GM11168 (cell line): ENCODE data around the gene STK39.
"Not testable (repeated sequence)": the region's sequence is repeated elsewhere in the genome, so short reads cannot be mapped to it uniquely, and the experiment has no call there.

Source experiments
- in situ Hi-C: fragments of 300-500 bp; cut with MboI; formaldehyde crosslinking; loops from one replicate; pipeline ENCODE4 v1.12.0; 2022; ENCODE audit warnings: low sequenced_read_pairs; ENCODE audit not compliant: unreplicated experiment

STK39 gene

DNA sequence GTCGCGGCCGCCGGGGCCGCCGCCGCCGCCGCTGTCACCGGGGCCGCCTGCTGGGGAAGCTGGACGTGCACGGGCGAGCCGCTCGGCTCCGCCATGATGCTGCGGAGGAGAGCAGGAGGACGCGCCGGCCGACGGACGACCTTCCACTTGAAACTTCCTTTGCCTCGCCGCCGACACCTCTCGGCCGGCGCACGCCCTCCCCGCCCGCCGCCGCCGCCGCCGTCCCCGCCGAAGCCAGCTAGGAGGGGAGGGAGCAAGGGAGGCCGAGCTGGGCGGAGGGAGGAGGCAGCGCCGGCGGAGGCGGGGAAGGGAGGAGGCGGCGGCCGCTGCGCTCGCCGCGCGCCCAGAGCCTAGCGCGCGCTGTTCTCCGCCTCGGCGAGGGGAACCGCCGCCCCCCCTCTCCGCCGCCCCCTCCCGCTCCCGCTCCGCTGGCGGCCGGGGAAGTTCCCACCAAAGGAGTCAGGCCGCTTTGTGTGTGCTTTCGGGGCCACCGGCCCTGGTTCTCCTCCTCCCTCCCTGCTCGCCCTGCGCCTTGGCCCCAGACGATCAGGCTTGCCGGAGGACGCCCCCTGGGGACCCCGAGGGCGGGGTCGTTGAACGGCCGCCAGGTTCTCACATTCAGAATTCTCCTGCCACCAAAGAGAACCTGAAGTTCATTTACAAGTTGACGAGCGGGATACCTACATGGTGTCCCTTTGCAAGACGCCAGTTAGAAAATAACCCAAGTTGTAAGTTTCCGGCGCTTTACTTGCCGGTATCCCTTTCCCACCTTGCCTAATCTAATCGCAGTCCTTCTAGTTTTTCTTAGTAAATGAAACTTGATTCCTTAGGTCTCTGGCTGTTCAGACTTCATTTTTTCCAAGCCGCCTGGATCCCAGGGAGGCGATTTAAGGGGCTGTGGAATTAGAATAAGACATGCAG is at the start of gene STK39:
Gene STK39, minus strand, starts transcription at position 255 of the 921 bp plus-strand sequence. Its CDS starts 160 bp downstream, at position 95.
- in situ Hi-C loops, result no loop called here

DNA sequence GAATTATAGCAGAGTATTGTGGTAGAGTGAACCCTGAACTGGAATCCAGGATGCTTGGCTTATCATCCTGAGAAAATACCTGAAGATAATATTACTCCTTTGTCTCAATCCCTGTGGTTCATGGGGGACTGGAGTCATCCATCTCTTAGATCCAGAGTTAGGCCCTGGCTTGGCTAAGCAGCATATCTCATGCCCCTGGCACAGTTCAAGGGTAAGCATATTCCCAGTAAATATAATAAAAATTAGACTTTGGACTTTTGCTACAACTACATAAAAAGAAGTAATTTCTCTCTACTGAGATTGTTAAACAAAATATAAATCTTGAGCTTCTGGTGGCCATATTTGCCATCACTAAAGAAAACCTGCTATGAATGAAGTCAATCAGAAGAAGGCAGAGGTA is 47.7 kb upstream of the STK39 start:
- in situ Hi-C loops, result no loop called here

DNA sequence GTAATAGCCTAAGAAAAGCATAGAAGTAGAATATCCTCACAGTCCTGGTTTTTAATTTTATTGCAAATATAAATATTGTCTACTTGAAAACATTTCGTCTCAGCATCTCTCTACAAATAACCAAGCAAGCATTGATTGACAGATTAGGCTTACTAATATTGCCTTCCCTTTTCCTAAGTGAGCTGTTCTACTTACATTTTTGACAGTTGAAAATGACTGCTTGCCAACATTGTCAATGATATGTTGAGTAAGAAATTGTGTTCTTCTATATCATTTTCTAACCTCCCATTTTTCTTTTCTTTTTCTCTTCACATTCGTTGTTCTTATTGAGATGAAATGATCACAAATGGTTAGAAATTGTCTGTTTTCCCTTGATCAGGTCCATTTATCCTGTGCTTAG is 47.0 kb upstream of the STK39 start:
- in situ Hi-C loops, result no loop called here

DNA sequence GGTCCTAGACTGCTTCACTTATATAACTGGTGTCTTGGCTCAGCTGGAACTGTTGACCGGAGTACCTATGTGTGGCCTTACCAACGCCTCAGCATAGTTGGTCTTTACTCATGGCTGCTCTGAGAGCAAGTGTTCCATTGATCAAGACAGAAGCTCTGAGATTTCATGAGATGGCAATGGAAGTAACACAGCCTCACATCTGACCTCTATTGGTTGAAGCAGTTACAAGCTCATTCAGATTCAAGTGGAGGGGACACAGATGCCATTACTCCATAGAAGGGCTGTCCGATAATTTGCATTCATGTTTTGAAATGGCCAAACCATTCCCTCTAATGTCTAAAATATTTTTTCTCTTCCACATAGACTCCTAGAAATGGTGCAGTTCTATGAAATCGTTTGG is 46.4 kb upstream of the STK39 start:
- in situ Hi-C loops, result no loop called here

- in situ Hi-C loops, result no loop called here
These were observed 43.0 kb upstream of the STK39 start for GRCh38 chr2:168290391-168290790.

- in situ Hi-C loops, result no loop called here
These were observed 42.5 kb upstream of the STK39 start for GRCh38 chr2:168289880-168290279.

DNA sequence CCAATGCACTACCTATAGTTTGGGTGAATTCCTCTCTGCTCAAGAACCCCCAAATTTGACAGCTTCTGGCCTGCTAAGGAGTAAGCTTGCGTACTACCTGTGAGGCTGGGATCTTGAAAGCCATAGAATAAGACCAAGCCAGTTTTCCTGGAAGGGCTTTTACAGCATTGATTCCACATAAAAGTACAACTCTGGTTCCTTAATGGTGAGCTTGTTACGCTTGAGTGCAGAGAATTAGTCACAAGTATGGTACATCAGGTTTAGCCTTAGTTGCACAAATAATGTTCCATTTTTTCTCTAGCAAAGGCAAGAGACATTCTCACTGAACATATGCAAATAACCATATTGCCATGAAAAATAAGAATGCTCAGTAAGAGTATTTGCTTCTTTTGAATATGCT is 39.1 kb upstream of the STK39 start:
- in situ Hi-C loops, result no loop called here

GRCh38 chr2:168278424-168278888 is 31.1 kb upstream of the STK39 start:
- in situ Hi-C loops, result no loop called here

DNA sequence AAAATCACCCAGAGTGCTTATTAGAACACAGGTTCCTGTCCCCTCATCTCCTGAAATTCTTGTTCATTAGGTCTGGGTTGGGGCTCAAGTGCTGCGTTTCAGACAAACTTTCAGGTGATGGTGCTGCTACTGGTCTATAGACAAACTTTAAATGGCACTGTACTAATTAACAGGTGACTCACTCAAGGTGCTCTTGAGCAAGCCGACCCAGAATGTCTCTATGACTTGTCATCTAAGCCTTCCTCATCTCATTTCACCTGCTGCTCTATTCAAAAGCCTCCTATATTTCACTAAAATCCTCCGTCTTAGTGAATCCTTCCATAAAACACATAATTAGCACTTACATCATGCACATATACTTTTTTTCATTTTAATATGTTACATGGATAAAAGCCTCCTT is 29.9 kb upstream of the STK39 start:
- in situ Hi-C loops, result no loop called here

- in situ Hi-C loops, result no loop called here
These were observed 24.8 kb upstream of the STK39 start for GRCh38 chr2:168272225-168272624.

- in situ Hi-C loops, result not testable (repeated sequence)
These were observed 15.5 kb upstream of the STK39 start for GRCh38 chr2:168262926-168263325.

- in situ Hi-C loops, result no loop called here
These were observed 9.1 kb upstream of the STK39 start for GRCh38 chr2:168256448-168256847.

- in situ Hi-C loops, result no loop called here
These were observed 8.5 kb upstream of the STK39 start for GRCh38 chr2:168255866-168256265.

DNA sequence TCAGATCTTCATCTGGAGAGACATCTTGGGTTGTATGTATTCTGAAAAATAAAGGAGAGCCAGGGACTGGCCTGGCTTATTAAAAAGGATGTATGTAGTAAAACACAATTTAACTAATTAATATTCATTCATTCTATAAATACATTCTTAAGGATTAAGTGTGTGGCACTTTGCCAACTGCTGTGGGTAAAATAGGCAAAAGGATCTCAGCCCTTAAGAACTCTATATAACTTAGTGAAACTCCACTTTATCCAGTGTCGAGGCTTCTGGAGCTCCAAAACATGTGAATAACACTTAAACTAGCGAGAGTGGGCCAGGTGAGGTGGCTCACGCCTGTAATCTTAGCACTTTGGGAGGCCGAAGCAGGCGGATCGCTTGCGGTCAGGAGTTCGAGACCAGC is 7.7 kb upstream of the STK39 start:
- in situ Hi-C loops, result no loop called here

DNA sequence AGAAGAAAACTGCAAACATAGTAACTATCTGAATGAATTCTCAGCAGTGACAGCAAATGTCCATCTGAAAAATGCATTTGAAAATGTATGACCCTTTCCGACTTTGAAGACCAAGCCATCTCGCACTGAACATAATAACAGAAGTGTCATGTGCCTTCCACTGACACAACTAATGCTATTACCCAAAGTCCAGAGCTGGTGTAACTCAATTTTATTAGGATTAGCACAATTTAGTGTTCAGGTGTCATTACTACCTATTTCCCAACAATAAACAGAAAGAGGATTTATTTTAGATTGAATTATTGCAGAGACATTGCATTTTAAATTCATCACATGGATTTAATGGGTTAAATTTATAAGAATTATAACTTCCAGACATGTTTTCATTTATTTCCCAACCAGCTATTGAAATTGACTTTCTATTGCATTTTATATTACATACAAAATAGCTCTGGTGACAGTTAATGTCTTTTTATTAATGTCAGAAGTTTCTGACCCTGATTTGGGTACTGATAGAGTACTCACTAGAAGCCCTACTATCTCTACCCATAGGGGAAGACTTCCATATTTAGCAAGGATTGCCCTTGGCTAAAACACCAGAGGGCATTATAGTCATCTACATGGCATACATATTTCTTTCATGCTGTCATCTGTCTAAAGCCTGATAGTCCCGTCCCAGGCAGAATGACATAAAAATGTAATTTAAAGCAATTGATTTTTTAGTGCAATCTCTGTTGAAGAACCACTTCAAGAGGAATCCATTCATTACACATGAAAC is 7.0 kb upstream of the STK39 start:
- in situ Hi-C loops, result no loop called here

DNA sequence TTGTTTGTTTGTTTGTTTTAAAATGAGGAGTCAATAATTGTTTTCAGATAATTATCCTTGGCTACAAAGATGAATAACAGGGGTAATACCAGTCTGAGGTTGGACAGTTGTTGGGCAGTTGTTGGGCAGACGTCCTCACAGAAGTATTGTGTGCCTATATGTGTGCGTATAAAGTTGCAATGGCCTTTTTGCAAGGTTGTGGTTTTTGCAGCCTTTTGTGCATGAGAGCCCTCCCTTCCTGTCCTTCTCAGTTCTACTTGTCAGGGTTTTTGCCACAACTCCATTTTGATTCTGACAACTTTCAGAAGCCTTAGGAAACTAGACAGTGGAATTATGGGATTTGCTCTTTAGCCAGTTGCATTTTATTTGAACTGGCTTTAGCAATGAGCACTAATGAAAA is 6.0 kb upstream of the STK39 start:
- in situ Hi-C loops, result no loop called here

- in situ Hi-C loops, result no loop called here
These were observed 5.6 kb upstream of the STK39 start for GRCh38 chr2:168252976-168253375.

DNA sequence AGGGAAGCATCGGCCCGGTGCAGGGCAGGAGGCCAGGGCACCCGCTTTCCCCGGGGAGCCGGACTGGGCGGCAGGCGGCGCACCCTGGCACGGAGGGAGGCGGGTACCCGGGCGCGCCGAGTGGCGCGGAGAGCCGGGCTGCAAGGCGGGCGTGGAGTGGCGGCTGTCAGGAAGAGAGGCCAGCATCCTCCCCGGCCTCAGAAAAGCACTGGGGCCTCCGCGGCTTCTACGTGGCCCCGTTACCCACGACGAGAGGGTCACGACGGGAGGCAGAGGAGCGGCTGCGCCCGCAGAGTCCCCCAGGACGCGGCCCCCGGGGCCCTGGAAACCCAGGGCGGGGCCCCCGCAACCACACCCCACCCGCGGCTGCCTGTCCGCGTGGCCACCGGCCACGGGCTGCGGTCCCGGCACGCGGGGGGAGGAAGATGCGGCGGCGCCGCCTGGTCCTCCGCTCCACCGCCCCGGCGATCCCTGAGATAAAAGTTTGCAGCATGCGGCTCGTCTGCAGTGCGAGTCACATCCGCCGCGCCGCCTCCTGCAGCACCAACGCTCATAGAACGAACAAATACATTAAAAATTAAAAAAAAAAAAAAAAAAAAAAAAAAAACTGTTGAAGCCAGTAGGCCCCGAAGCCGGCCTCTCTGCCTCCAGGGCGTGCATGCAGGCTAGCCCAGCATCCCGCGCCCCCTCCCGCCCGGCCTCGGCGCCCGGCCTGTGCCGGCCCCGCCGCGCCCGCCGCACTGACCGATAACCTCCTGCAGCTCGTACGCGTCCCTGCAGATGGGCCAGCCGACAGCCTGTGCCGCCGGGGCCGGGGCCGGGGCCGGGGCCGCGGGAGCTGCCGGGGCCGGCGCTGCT is 683 bp downstream of the STK39 start:
- in situ Hi-C loops, result no loop called here

DNA sequence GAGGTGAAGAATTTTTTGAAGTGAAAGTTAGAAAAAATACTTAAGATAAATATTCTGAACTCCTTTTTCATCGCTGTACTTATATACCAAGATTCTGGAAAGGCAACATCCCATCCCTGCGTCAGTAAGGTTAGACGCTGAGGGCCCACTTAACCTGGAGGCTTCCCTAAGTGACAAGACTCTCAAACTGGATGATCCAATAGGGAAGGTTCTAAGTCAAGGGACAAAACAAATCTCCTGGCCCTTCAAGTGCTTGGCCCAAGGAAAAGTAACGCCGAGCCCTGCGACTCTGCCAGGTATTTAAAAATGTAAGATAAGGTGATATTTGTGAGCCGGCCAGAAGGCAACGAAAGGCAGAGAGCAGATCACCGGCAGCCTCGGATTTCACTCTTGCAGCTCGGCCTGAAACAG is 1.3 kb downstream of the STK39 start:
- in situ Hi-C loops, result no loop called here

GRCh38 chr2:168245074-168245825 is 2.1 kb downstream of the STK39 start:
- in situ Hi-C loops, result no loop called here
